NCI-H2227 (cell line): Measurements from ENCODE around the gene MRPL3.
"Not testable (repeated sequence)": the region's sequence is repeated elsewhere in the genome, so short reads cannot be mapped to it uniquely, and the experiment has no call there.

Source experiments
- DNase-seq: peaks from one replicate; lab custom pipeline; 2025; ENCODE audit not compliant: unreplicated experiment; lab: John Stamatoyannopoulos, UW

The MRPL3 gene

DNA sequence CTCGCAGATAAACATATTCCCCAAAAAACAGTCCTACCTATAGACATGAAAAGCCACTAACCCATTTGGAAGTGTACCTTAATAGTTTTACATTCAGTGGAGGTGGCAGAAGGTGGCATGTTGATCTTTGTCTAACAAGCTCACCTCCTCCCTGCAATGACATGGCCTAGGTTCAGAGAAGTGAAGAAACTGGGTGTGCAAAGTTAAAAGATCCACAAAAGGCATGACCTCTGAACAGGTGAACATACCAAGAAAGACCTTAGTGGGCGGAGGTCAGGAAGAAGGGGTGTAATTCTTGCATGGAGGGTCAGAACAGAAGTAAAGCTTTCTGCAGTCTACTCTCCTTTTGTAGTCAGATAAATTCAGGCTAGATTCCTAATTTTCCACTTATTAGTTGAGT lies 822 bp downstream of the MRPL3 start:
- no peak for DNase-seq

DNA sequence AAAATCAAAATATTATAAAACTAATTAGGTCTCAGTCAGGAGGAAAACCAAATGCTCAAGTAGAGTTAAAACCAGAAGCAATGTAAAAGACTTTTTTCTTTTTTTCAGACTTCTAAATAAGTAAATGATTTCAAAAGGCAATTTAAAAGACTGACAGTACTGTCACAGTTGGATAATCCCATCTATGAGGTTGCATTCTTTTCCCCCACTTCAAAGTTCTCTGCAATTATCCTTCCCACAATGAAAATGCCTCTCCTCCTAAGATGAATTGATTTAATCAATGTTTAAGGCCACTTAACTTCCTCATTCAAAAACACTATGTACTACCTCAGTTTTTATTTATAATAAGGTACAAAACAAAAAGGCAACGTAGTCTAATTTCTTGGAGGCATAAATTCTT lies 8.1 kb downstream of the MRPL3 start:
- no peak for DNase-seq

DNA sequence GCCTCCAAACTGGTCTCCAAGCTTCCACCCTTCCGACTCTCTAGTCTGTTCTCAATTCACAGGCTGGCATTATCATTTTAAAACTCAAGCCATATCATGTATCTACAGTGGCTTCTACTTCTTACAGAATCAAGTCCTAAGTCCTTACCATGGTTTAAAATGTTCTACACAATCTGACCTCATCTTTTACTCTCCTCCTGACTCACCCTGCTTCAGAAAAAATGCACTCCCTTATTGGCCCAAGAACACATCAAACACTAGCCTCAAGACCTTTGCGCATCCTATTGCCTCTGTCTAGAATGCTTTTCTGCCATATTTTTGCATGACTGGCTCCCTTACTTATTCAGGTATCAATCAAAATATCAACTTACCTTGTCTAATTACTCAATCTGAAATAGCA lies 11.0 kb downstream of the MRPL3 start:
- DNase-seq = no peak

- DNase-seq = no peak
These were observed 11.7 kb downstream of the MRPL3 start for GRCh38 chr3:131491084-131491483.

DNA sequence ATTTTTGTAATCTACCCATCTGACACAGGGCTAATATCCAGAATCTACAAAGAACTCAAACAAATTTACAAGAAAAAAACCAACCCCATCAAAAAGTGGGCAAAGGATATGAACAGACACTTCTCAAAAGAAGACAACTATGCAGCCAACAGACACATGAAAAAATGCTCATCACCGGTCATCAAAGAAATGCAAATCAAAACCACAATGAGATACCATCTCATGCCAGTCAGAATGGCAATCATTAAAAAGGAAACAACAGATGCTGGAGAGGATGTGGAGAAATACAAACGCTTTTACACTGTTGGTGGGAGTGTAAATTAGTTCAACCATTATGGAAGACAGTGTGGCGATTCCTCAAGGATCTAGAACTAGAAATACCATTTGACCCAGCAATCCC lies 16.2 kb downstream of the MRPL3 start:
- DNase-seq = not testable (repeated sequence)

GRCh38 chr3:131485119-131485518 lies 17.7 kb downstream of the MRPL3 start:
- DNase-seq = no peak

GRCh38 chr3:131484496-131485111 lies 18.2 kb downstream of the MRPL3 start:
- DNase-seq = no peak

DNA sequence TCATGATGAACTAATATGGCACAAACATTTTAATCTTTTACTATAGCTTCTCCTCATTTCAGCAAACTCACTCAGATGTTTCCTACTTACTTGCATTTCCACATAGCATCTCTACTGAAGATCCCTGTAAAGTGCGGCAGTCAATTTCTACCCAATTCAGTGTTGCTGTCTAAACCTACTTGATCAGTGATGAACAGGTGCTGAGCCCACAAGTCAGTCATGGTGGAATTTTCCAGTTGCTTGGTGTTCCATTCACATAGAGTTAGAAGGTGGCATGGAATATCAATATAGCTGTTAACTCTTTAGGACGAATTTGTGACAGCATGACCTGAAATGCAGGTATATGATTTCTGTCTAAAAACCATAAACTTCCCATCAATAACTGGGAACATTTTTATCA lies 22.7 kb downstream of the MRPL3 start:
- DNase-seq = no peak

GRCh38 chr3:131477813-131478212 lies 25.0 kb downstream of the MRPL3 start:
- DNase-seq = no peak

GRCh38 chr3:131474115-131474514 lies 28.7 kb downstream of the MRPL3 start:
- DNase-seq = no peak

DNA sequence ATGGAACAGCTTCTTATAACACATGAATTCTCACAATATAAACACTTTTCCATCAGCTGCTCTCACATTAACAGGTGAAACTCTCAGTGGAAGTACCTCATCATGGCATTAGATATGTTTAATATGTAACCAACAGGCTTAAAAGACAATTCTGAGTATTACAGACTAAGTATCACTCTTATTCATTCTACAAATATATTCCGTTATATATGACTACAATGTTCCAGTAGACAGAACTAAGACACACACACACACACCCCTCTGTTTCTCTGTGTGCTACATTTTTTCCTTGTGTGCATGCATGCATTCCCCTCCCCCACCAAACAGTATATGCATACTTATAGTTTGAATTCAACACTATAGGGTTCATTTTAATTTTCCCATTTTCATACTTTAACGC lies 32.4 kb downstream of the MRPL3 start:
- DNase-seq = no peak

- no peak for DNase-seq
These were observed 44.1 kb downstream of the MRPL3 start for GRCh38 chr3:131458653-131459052.

DNA sequence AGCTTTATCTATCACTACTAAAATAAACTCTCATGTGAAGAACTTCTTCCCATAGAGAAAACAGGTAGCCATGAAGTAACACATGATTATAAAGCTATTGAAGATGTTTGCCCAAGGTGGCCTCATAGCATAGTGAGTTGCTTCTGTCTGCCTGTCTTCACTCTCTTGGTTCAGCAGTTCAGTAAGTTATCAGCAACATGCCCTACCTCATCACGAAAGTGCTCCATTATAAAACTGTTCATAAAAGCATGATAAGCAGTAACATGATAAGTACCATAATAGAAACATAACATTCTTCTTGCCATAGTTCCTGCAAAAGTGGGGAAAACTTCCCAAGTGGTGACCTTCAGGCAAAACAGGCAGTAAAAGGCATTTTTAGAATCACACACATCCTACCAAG lies 45.6 kb downstream of the MRPL3 start:
- no peak for DNase-seq

- DNase-seq = no peak
These were observed 48.3 kb downstream of the MRPL3 start for GRCh38 chr3:131454501-131454900.

GRCh38 chr3:131453533-131453932 lies 49.2 kb downstream of the MRPL3 start:
- no peak for DNase-seq

- DNase-seq = no peak
These were observed 55.4 kb downstream of the MRPL3 start for GRCh38 chr3:131447349-131447748.

DNA sequence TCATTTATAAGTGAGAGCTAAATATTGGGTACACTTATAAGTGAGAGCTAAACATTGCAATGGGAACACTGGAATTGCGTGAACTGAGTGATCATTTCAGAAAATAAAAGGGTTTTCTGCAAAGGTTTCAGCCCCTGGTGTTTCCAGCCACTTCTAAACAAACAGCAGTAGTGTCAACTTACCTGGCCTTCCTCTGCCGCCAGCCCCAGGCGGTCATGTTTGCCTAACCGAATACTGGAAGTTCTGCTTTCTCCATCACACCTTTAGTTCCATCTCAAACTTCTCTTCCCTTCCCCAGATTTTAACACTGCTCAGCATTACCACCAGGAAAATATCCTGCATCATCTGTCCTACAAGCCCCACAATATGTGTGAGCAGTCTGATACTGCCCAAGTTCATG lies 58.6 kb downstream of the MRPL3 start:
- DNase-seq = no peak

DNA sequence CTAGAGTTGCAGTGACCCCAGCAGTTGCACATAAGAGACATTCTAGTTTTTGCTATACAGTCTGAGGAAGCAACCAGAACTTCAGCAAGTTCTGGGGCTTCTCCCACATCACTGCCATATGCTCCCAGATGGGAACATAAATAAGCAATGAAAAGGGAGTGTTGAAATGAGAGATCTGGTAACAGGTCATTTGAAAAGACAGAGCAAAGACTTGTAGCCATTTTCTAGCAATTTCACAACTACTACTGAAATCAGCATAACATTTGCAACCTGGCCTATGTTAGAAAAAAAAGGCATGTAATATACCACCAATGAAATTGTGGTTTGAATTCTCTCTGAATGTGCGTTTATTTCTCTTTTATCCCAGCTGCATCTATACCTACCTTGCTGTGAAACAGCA lies 63.7 kb downstream of the MRPL3 start:
- no peak for DNase-seq

DNA sequence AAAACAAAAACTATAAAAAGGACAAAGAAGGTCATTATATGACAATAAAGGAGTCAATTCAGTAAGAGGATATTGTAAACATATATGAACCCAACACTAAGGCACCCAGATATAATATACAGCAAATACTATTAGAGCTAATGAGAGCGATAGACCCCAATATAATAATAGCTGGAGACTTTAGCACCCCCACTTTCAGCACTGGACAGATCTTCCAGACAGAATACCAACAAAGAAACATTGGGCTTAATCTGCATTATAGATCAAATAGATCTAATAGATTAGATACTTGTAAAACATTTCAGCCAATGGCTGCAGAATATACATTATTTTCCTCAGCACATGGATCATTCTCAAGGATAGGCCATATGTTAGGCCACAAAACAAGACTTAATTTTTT lies 67.8 kb downstream of the MRPL3 start:
- no peak for DNase-seq

DNA sequence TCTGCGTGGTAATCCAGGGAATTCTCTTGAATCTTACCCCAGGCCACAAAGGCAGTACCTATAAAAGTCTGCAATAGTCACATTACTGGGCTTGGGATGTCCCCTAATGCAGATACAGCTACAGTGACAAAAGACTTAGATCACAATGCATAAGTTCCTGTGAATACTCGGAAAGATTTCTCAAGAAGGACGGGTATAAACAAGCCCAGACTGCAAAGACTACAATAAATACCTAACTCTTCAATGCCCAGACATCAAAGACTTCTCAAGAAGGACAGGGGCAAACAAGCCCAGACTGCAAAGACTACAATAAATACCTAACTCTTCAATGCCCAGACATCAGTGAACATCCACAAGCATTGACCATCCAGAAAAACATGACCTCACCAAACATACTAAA lies 70.3 kb downstream of the MRPL3 start:
- DNase-seq = no peak

DNA sequence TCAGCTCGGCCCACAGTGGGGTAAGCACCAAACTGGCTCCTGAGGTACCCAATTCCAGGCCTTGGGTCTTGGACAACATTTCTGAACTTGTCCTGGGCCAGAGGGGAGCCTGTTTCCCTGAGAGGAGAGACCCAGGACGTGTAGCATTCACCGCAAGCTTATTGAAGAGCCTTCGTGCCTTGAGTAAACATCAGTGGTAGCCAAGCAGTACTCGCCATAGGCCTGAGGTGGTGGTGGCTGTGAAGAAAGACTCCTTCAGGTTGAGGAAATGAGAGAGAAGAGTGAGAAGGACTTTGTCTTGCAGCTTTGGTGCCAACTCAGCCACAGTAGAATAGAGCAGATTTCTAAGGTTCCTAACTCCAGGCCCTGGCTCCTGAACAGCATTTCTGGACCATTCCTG lies 71.0 kb downstream of the MRPL3 start:
- DNase-seq = no peak

- DNase-seq = no peak
These were observed 75.5 kb downstream of the MRPL3 start for GRCh38 chr3:131427226-131427625.

DNA sequence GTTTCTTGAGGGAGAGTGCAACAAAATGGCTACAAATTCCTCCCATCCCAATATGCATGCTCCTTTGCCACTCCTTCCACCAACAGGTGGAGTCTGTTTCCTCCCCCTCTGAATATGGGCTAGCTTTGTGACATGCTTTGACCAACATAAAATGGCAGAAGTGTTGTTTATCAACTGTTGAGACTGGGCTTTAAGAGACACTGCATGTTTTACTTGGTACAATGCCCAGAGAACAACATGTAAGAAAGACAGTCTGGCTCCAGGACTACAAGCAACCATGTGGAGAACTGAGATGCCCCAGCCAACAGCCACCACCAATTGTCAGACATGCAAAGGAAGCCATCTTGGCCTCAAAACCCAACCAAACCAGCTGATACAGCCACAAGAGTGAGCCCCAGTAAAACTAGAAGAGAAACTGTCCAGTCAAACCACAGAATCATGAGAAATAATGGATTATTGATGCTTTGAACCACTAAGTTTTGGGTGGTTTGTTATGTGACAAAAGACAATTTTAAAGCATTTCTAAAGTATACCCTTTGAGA lies 80.7 kb downstream of the MRPL3 start:
- DNase-seq = no peak
